Measurements from ENCODE around the gene LEPROT. TPM values are rescaled to one million over a fixed set of nuclear protein-coding genes. Genes with fewer than 3 reads are reported as not detected.
A peak's percentile ranks its signal among the peaks of the same experiment; 100 is the strongest.

Gene LEPROT
- total and polyA plus RNA-seq, 10 of the 15 experiments (the other 5 are each of a cell fraction or from before 2014, with no cell fraction given) = 14.9 to 38.1 (median 17.4) TPM

DNA sequence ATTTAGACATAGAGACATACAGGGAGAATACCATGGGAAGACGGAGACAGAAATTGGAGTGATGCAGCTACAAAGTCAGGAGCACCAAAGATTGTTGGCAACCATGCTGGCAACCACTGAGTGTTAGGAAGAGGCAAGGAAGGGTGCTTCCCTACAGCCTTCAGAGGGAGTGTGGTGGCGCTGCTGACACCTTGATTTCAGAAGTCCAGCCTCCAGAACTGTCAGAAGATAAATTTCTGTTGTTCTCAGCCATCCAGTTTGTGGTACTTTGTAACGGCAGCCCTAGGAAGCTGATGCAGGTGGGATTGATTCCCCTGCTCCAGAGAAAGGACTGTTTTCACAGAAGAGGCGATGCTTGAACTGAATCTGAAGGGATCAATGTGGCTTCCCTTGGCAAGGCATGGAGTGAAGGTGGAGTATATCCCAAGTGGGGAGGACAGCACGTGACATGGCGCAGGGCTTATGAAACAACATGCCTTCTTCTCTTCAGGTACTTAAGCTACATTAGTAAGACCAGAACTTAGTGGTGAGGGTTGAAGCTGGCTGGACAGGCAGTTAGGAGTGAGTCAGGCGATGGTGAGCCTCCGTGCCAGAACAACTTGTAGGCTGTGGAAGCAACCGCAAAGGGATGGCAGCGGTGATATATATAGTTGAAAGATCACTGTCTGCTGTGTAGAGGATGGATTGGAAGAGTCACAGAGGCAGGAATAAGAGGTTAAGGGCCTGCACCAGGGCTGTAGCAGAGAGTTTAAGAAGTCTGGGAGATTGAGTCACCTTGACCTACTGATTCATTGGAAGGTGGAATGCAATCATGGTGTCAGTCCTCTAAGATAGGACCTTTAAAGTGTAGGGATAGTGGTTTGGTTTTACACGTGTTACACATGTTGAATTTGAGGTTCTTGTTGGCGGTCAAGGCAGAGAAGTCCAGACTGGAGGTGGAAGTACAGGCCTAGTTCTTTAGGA, 2.1 kb downstream of the LEPROT start:
- in situ Hi-C loops (cut with MboI) = loop anchor here (10.0 kb wide), 1 partner anchor 822 kb away; no protein-coding TSS in a partner anchor
- H3K36me3 ChIP-seq (ENCODE audit: control insufficient read depth in 2 of 2, insufficient read depth in 2 of 2, low read length in 1 of 2) = peaks cover 4 to 6% of the 10 kb centered on the region in 2 experiments; a peak in 1 of 4 replicates
- H3K79me2 ChIP-seq (ENCODE audit: control insufficient read depth, insufficient read depth, low read length) = peaks cover 33% of the 10 kb centered on the region
- CTCF ChIA-PET = interaction anchor here (1.3 to 1.4 kb wide), 2 partner anchors 9 to 37 kb away, joined by 5 to 11 read pairs; no protein-coding TSS in a partner anchor
- H4K20me1 ChIP-seq (ENCODE audit: control insufficient read depth, insufficient read depth) = no peaks in the 10 kb centered on the region
- no peak overlapping the region for H3K9ac ChIP-seq (ENCODE audit: control insufficient read depth, insufficient read depth, low read length)
- no peak overlapping the region for H2AFZ ChIP-seq (ENCODE audit: control insufficient read depth, low read depth, low read length)
- no TSS peak for BruUV-seq (replicated peaks)
- no peak overlapping the region for H3K27ac ChIP-seq (ENCODE audit: control insufficient read depth, insufficient read depth)
- FAIRE-seq (no peak), DNase-seq (ENCODE audit: low read depth, low spot score) (no peak), ATAC-seq (no peak)
- POLR2A ChIA-PET = no interaction called here
- TF ChIP-seq IRF4 (IDR thresholded peaks at IDR 0.05; ENCODE audit: low read depth, low read length) (no peak), SREBF2 (IDR thresholded peaks at IDR 0.05; ENCODE audit: low read length) (no peak), TAF1 (IDR thresholded peaks at IDR 0.05; ENCODE audit: borderline replicate concordance, low read depth, low read length) (no peak), ZBED1 (IDR thresholded peaks at IDR 0.05; ENCODE audit: borderline replicate concordance) (no peak), STAT3 (IDR thresholded peaks at IDR 0.05; ENCODE audit: low read depth, low read length) (no peak), TCF3 (IDR thresholded peaks at IDR 0.05; ENCODE audit: borderline replicate concordance, insufficient read depth, low read depth, low read length) (no peak), SIN3A (IDR thresholded peaks at IDR 0.05; ENCODE audit: low read depth, low read length) (no peak), CBFB (IDR thresholded peaks at IDR 0.05; ENCODE audit: low read depth) (no peak), EGR1 (IDR thresholded peaks at IDR 0.05; ENCODE audit: borderline replicate concordance in 1 of 2, low read depth in 2 of 2, low read length in 2 of 2) (no peak), RBBP5 (conservative IDR thresholded peaks at IDR 0.05) (no peak), TCF7 (IDR thresholded peaks at IDR 0.05; ENCODE audit: borderline replicate concordance) (no peak), MYB (IDR thresholded peaks at IDR 0.05; ENCODE audit: borderline replicate concordance, low read depth, low read length) (no peak), HDAC2 (IDR thresholded peaks at IDR 0.05) (no peak), JUNB (IDR thresholded peaks at IDR 0.05) (no peak)
- TF ChIP-seq, protein P1, sequence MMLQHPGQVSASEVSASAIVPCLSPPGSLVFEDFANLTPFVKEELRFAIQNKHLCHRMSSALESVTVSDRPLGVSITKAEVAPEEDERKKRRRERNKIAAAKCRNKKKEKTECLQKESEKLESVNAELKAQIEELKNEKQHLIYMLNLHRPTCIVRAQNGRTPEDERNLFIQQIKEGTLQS (IDR thresholded peaks at IDR 0.05; ENCODE audit: borderline replicate concordance, extremely low read depth, low read depth, low read length) = no peak
- TF ChIP-seq, protein P2, sequence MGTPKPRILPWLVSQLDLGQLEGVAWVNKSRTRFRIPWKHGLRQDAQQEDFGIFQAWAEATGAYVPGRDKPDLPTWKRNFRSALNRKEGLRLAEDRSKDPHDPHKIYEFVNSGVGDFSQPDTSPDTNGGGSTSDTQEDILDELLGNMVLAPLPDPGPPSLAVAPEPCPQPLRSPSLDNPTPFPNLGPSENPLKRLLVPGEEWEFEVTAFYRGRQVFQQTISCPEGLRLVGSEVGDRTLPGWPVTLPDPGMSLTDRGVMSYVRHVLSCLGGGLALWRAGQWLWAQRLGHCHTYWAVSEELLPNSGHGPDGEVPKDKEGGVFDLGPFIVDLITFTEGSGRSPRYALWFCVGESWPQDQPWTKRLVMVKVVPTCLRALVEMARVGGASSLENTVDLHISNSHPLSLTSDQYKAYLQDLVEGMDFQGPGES (IDR thresholded peaks at IDR 0.05) = no peak
- TF ChIP-seq, protein P3, sequence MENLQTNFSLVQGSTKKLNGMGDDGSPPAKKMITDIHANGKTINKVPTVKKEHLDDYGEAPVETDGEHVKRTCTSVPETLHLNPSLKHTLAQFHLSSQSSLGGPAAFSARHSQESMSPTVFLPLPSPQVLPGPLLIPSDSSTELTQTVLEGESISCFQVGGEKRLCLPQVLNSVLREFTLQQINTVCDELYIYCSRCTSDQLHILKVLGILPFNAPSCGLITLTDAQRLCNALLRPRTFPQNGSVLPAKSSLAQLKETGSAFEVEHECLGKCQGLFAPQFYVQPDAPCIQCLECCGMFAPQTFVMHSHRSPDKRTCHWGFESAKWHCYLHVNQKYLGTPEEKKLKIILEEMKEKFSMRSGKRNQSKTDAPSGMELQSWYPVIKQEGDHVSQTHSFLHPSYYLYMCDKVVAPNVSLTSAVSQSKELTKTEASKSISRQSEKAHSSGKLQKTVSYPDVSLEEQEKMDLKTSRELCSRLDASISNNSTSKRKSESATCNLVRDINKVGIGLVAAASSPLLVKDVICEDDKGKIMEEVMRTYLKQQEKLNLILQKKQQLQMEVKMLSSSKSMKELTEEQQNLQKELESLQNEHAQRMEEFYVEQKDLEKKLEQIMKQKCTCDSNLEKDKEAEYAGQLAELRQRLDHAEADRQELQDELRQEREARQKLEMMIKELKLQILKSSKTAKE (IDR thresholded peaks at IDR 0.05; ENCODE audit: low read depth, poor library complexity, severe bottlenecking) = no peak
- H3K9me3 ChIP-seq (replicated peaks; ENCODE audit: control insufficient read depth, insufficient read depth, low read length) = no peaks in the 10 kb centered on the region; the same call in 2 of the 3 replicates
- RAD21 ChIA-PET (ENCODE audit: unreplicated experiment) = interaction anchor here (1.5 kb wide), 1 partner anchor 37 kb away, joined by 3 read pairs; no protein-coding TSS in a partner anchor
- peak overlapping the region; percentile 93 for H3K4me2 ChIP-seq (ENCODE audit: control insufficient read depth, insufficient read depth)
- H3K27me3 ChIP-seq (replicated peaks in 1 of 2; ENCODE audit: control insufficient read depth in 2 of 2, insufficient read depth in 2 of 2, low read length in 1 of 2) = no peaks in the 10 kb centered on the region
- 97% methylated on average over 12 of the region's 12 CpGs for WGBS (ENCODE audit: insufficient coverage, insufficient replicate concordance, low lambda C conversion rate, missing lambda C conversion rate)
- intact Hi-C loops (cut with micrococcal nuclease; ENCODE audit: unreplicated experiment) = no loop called here
- no peak overlapping the region for H3K4me3 ChIP-seq
- SMC1A ChIA-PET (ENCODE audit: uncharacterized antibody, unreplicated experiment) = interaction anchor here (1.5 kb wide), 1 partner anchor 19 kb away, joined by 4 read pairs; no protein-coding TSS in a partner anchor
- peaks cover 6% of the 10 kb centered on the region for H3K4me1 ChIP-seq (ENCODE audit: control insufficient read depth, insufficient read depth, low read length)
